HG03135 (cell line): ENCODE results near the gene RERG.

ENCODE experiments used
- ATAC-seq: cut with Tn5 transposase; IDR thresholded peaks from one replicate; pipeline ENCODE4 v1.9.1; 2021; ENCODE audit warnings: mild to moderate bottlenecking, moderate library complexity; ENCODE audit not compliant: unreplicated experiment

The RERG gene

GRCh38 chr12:15220451-15220850, 766 bp downstream of the RERG start:
- no peak for ATAC-seq

GRCh38 chr12:15218794-15219193, 2.4 kb downstream of the RERG start:
- ATAC-seq = no peak

DNA sequence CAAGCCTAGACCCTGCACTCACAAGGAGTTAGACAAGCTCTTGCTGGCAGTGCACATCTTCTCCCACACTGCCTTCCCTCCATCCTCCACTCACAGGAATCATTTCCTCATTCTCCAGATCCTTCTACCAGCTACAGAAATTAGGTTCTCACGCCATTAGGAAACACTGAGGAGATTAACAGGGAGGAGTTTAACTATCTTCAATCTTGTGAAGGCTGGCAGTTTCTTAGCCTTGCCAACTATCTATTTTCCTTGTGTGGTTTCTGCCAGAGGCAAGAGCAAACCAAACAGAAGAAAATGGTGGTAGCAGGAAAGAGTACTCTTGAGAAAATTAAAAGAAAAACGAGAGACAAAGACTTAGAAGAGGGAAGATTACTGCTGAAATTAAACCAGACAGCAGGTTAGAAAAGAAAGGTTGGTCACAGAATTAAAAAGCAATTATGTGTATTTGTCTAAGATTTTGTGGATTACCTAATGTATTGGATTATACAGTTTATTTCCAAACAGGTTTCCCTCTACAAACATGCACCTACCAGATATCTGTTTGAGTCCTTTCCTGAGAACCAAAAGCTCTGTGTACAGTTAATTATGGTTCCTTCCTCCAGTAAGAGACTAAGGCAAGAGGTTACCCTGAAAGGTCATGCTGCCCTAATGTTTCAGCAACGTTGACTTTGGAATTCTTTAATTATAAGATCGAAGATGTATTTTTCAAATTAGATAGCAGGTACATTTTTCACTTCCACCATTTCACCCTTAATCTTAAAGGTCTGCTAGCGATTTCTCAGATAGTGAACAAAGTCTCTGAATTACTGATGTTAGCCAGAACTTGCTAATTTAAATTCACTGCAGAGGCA, 5.0 kb downstream of the RERG start:
- ATAC-seq = no peak

DNA sequence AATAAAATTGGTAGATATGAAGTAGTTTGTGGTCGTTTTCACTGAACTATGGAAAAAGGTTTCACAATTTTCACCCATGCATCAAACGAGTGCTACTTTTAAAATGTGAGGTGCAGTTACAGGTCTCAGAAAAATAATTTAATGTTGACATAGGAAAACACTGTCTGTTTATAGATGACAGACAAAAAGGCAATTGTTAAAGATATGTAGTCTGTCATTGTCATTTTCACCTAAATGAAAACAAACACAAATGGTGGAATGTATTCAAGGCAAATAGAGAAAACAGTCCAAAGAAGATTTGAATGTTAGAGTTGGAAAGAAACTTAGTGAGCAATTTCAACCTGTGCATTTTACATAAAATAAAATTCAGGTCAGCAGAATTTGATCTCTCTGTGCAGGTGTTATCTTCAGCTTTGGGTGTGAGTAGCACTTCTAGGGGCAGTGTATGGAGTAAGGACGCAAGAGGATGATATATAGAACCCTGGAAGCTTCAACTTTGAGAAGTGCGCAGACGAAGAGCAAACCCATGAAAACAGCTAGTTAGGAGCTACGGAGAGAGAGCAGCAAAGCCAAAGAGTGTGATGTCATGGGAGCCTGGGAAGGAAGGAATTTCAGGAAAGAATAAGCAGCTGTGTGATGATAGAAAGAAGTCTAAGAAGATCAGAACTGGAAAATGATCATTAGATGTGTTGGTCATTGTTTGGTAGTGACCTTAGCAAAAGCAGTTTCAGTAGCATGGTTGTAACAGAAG, 6.2 kb downstream of the RERG start:
- no peak for ATAC-seq

DNA sequence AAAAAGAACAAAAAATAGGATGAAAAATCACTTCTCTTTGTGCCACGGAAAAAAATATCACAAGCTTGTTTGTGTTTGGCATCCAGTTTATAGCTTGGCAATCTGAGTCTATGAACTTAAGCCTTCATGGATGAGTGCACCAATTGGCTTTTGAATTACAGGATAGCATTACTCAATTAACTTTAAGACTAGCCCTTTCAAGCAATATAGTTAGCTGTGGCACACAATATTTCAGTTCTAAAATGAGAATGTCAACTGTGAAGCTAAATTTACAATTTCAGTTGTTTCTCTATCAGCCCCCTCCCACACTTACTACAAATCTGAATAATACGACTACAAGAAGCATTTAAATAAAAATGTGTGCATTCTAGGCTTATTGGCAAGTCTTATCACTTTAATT, 8.3 kb downstream of the RERG start:
- ATAC-seq = no peak

DNA sequence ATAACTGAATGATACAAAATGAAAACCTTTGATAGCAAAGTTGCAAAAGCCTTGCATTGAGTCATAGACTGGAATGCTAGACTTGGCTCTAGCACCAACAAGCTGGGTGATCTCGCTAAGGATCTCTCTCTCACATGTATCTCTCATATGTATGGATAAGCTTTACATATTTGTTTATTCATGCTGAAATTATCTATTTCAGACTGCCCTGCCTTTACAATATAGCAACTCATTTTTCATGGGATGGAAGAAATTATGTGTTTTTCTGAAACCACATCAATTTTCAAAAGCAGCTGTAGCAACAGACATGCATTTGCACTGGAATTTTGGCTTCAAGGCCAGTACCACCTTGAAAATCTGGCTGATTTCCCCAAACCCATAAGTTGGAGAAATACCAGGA, 11.4 kb downstream of the RERG start:
- ATAC-seq = no peak

DNA sequence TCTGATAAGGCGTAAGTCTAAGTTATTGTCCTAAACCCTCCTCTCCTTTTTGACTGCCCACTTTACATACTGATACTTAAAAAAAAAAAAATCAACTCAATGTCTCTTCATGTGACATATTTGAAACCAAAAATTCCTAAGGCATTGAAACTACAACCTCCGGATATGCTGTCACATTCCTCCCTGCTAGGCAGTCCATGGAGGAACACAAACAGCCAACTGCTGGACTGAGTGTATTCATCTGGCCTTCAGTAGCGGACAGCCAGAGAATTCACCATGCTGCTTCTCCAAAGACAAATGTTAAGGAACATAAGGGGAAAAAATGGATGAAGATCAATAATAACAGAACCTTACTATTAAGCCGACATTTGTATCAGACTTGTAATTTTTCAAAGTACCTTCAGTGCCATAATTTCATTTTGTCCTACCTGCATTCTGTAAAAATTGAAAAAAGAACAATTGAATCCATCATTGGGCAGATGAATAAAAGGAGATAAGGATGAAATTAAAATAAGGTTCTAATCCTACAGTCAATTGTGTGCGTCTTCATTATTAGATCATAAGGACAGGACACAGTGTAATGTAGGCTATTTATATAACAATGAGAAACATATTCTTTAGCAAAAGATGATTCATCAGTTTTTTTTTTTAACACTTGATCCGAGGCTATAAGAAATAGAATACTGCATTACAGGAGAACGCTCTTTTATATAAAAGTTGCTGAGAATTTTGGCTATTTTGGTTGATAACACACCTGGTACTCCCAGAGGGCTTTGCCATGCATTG, 12.2 kb downstream of the RERG start:
- ATAC-seq = no peak

- ATAC-seq = no peak
Observed at GRCh38 chr12:15208140-15208539, 13.1 kb downstream of the RERG start.

DNA sequence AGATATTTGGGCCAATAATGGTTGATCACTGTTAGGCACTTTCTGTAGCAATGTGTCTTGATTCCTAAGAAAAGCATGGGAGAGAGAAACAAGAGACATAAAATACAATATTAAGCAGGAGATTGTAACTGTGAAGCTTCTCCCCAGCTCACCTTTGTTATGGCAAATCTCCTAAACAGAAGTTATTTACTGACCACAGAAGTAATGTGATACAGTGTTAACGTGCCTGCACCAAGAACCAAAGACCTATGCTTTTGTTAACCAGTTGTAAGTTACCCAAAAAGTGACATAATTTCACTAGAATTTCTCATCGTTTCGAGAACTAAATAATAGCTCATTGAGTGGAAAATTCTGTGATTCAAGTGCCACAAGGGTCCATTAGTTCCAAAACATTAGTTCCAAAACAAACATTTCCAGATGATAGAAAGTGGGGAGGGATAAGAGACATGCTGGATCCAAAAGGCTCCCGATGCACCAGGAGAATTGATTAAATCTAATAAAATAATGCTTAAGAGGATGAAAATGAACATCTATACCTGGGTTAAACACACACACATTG, 14.3 kb downstream of the RERG start:
- ATAC-seq = no peak

DNA sequence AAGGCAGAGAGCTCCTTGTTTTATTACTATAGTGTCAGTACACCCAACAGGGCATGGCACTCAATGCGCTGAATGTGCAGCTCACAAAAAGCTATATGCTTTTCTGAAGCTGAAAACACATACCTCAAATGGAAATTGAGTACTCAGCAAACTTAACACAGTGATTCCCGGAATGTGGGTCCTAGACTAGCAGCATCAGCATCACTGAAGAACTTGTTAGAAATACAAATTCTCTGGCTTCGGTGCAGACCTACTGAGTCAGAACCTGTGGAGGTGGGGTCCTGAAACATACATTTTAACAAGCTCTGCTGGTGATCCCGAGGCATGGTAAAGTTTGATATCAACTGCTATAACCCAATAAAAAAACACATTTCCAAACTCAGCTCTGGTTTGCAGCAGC, 14.9 kb downstream of the RERG start:
- no peak for ATAC-seq

DNA sequence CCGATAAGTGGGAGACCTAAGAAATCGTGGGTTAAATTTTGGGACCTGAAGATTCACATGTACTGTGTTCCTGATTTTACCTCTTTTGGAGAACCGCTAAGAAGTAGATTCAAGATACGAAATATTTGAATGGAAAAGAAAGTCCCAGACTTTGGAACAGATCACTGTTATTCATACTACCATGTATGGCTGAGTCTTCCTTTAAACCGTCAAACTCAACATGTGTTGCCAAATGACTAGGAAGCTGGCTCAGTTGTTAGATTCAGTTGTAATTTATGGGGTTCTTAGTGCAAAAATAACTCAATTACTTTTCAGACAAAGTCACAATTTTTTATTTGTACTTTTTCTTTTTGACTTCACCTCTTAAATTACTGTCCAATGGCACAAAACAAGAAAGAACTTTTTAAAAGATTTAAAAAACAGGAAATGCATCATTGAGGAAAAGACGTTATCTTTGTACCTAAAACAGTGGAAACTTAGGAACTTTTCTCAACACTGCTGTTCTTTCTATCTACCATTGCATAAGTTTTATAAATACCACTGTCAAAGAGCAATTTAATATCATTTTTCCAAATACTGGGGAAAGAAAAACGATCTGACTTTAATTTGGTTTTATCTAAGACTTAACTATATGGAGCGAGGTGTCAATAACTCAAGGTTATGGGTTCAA, 15.7 kb downstream of the RERG start:
- no peak for ATAC-seq

- ATAC-seq = no peak
Observed at GRCh38 chr12:15201456-15201855, 19.8 kb downstream of the RERG start.

- ATAC-seq = no peak
Observed at GRCh38 chr12:15201056-15201455, 20.2 kb downstream of the RERG start.

DNA sequence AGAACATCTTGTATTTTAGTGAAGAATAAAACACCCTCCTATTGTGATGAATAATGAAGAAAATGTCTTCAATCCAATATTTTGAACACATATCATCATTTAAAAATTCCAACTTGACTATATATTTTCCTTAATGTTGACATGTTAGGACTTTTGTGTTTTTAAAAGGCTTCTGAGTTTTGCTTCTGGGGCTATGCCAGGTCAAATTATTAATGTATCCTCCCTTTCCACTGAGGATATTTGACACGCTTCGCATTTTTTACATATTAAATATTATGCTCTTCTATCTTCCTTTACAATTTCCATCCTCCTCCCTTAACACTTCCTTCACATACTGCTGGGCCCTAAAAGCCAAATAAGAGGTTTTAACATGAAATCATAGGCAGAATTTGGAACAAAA, 20.6 kb downstream of the RERG start:
- no peak for ATAC-seq

DNA sequence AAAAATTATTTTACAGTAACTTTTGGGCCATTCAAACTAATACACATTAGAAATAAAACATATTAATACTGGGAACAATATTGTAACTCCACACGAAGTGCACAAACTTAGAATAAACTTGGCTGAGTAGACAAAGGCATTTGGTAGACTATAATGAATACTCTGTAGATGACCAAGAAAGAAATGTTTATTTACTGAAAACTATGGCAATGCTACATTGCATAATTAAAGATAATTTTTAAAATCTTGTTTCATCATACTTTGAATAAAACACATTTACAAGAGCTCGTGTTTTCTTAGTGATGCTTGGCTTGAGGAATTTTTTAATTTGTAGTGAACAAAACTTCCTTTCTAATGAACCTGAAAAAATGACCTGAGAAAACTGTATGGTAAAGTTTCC, 21.3 kb downstream of the RERG start:
- ATAC-seq = no peak

DNA sequence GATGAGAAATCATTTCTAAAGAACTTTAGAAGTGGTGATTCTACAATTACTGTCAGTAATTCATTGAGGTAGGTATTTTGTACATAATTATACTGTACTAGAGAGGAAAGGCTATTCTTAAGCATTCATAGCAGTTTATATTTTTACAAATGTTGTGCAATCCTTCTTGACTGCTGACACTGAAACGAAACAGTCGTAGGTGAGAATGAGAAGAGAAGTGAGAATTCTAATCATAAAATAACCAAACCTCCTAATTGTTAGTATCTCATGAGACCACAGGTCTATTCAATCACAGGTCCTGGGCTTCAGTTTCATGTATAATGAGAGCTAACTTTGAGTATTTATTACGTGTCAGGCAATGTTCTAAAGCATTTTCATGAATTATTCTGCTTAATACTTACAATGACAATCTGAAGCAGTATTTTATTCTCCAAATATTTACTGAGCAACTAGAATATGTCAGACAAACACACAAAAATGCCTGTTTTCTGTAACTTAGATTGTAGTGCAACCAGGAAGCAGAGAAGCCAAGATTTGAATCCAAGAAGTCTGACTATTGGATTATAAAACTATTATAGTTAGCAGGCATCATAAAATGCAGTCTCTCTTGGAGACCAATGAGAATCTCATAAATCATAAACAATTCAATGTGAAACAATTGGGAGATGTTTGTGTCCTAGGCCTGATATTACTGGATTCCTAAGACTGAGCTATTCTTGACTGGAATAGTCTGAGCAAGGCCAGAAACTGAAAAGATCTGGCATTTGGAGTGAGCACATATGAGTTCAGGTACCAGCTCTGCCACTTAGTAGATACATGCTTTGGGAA, 24.3 kb downstream of the RERG start:
- no peak for ATAC-seq

DNA sequence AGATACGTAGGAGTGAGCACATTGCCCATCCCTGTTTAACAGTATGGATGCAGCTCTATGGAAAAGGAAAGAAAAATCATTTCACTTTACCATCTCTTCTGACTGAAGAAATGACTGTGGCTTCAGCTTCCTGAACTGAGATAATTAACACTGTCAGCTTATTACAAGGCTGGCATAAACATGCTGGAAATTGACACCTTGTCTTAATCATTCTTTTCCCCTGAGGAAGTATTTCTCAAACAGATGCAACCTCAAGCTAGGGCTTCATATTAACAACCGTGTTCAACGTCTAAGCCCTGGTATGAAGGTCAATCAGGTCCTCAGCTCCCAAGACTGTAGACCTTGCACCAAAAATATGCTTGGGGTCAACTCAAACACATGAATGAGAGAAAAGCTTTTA, 25.0 kb downstream of the RERG start:
- ATAC-seq = no peak

DNA sequence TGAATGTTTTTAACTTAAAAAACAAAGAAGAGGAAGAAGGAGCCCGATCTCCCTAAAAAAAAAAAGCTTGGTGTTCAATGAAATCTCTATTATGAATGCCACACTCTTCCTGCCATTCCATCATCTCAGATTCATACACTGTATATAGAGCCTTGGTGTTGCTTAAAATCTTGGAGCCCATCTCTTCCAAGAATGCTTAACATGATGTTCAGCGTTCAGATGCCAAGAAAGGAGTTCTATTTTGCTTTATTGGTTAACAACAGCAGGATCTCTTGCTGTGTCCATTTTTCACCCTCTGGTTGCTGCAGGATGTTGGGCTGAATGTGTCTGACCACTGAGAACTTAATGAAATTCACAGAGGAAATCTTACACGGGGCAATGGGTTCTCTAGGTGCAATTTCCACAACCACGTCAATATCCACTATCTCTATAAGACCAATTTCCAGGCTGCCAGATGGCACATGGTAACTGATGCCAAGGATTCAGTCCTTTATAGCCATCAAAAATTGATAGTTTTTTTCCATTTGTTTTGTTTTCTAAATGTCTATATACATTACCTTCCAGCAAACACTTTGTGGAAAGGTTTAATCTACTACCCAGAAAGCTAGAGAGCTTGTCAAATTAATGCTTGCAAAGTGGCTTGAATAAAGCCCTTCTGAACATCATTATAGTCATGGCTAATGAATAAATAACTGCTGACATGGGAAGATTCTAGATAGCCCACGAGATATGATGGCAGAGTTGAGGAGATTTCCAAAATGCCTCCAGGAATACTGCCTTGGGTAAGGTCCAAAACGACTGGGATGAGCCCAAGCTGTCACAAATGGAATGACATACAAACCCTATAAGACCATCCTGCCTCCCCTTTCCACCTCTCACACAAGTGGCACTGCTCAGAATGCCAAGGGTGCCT, 26.5 kb downstream of the RERG start:
- ATAC-seq = no peak

GRCh38 chr12:15193946-15194345, 27.3 kb downstream of the RERG start:
- no peak for ATAC-seq
